Gastrocnemius medialis (tissue), 4 donors: ENCODE results near the gene ALS2CL.

Experiments
- POLR2A ChIP-seq, 2 donors: fragments of 450-650 bp; IDR thresholded peaks; one replicate each; pipeline ENCODE4 v1.6.1; 2017; ENCODE audit warnings: antibody characterized with exemption in 2 of 2, mild to moderate bottlenecking in 2 of 2, moderate library complexity in 2 of 2
- TF ChIP-seq, protein P1 (sequence below), 5 experiments: fragments of 450-650 bp in 3 of 5; fragments of 200-600 bp in 2 of 5; sonication (generic) in 2 of 5; IDR thresholded peaks in 4 of 5; conservative IDR thresholded peaks in 1 of 5; 1 replicate in 4 of 5; 2 replicates in 1 of 5; pipeline ENCODE4 v1.5.1; 2016 to 2019; ENCODE audit warnings: antibody characterized with exemption in 5 of 5, mild to moderate bottlenecking in 3 of 5, moderate library complexity in 3 of 5

GRCh38 chr3:46670891-46671427 lies 22.5 kb downstream of the ALS2CL start:
- TF ChIP-seq, protein P1, sequence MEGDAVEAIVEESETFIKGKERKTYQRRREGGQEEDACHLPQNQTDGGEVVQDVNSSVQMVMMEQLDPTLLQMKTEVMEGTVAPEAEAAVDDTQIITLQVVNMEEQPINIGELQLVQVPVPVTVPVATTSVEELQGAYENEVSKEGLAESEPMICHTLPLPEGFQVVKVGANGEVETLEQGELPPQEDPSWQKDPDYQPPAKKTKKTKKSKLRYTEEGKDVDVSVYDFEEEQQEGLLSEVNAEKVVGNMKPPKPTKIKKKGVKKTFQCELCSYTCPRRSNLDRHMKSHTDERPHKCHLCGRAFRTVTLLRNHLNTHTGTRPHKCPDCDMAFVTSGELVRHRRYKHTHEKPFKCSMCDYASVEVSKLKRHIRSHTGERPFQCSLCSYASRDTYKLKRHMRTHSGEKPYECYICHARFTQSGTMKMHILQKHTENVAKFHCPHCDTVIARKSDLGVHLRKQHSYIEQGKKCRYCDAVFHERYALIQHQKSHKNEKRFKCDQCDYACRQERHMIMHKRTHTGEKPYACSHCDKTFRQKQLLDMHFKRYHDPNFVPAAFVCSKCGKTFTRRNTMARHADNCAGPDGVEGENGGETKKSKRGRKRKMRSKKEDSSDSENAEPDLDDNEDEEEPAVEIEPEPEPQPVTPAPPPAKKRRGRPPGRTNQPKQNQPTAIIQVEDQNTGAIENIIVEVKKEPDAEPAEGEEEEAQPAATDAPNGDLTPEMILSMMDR (IDR thresholded peaks at IDR 0.05 in 4 of 5, conservative IDR thresholded peaks at IDR 0.05 in 1 of 5), result no peak
- TF ChIP-seq POLR2A (IDR thresholded peaks at IDR 0.05), result no peak
